Calu3 (cell line): ENCODE data around the gene POFUT1. TPM values are rescaled to one million over a fixed set of nuclear protein-coding genes. Genes with fewer than 3 reads are reported as not detected.

Experiments used
- BruUV-seq: library from RNA; stranded (reverse); fragments of 400-500 nt; replicated peaks from 2 replicates; lab custom pipeline; 2021; lab: Mats Ljungman, UMichigan
- CTCF ChIA-PET: fragments of 300-600 bp; sonication (Branson Sonifier 250); formaldehyde crosslinking; loops from one replicate; lab custom pipeline; 2022; ENCODE audit warnings: antibody characterized with exemption; lab: Charles Lee
- DNase-seq: peaks from one replicate; pipeline ENCODE4 v3.0.0; 2022
- H3K27ac Mint-ChIP-seq: one replicate; pipeline ENCODE4 v1.8.0; 2022; ENCODE audit warnings: mixed read lengths; ENCODE audit not compliant: unreplicated experiment
- H3K27me3 Mint-ChIP-seq: one replicate; pipeline ENCODE4 v1.8.0; 2022; ENCODE audit warnings: mixed read lengths; ENCODE audit not compliant: unreplicated experiment
- H3K36me3 Mint-ChIP-seq: one replicate; pipeline ENCODE4 v1.8.0; 2022; ENCODE audit warnings: mild to moderate bottlenecking, moderate library complexity, mixed read lengths; ENCODE audit not compliant: insufficient read depth, unreplicated experiment
- H3K4me1 Mint-ChIP-seq: one replicate; pipeline ENCODE4 v1.8.0; 2022; ENCODE audit warnings: mild to moderate bottlenecking, low read depth, mixed read lengths; ENCODE audit not compliant: unreplicated experiment
- H3K4me3 Mint-ChIP-seq: one replicate; pipeline ENCODE4 v1.8.0; 2022; ENCODE audit warnings: mild to moderate bottlenecking, low read depth, moderate library complexity, mixed read lengths; ENCODE audit not compliant: unreplicated experiment
- H3K9me3 Mint-ChIP-seq: one replicate; pipeline ENCODE4 v1.8.0; 2022; ENCODE audit warnings: low read depth, mixed read lengths; ENCODE audit not compliant: unreplicated experiment
- intact Hi-C: fragments of 100-400 bp; cut with micrococcal nuclease; formaldehyde crosslinking; loops from one replicate; pipeline ENCODE4 v1.10.0; 2022; ENCODE audit not compliant: unreplicated experiment
- total RNA-seq: library from RNA; stranded (reverse); gene quantifications from 2 replicates; pipeline ENCODE4 v1.2.3, GENCODE V29; 2022
- TF ChIP-seq, protein P1 (sequence below): fragments of 200-600 bp; IDR thresholded peaks from one replicate; pipeline ENCODE4 v1.8.0; 2022; ENCODE audit warnings: antibody characterized with exemption; ENCODE audit not compliant: unreplicated experiment

POFUT1 gene
- total RNA-seq, 1 experiment from 2014 or later: 87.3 TPM

DNA sequence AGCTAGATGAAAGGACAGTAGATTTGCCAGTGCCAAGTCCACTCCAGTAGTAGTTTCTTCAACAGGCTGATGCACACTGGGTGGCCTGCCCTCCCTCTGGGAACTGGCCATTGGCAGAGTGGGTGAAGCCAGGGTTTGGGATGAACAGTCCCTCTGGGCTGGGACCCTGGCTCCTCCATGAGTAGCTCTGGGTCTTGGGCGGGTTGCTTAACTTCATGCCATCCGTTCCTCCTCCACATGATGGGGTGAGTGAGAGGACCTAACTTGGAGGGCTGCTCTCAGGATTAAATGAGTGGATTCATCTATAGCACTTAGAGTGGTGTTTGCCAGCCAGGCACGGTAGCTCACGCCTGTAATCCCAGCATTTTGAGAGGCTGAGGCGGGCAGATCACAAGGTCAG lies 47.3 kb upstream of the POFUT1 start:
- Mint-ChIP-seq H3K9me3 (no peaks in the 10 kb centered on the region), H3K27ac (no peak overlapping the region), H3K36me3 (peaks cover 56% of the 10 kb centered on the region), H3K4me3 (no peak overlapping the region), H3K27me3 (no peaks in the 10 kb centered on the region), H3K4me1 (peaks cover 6% of the 10 kb centered on the region)
- TF ChIP-seq, protein P1, sequence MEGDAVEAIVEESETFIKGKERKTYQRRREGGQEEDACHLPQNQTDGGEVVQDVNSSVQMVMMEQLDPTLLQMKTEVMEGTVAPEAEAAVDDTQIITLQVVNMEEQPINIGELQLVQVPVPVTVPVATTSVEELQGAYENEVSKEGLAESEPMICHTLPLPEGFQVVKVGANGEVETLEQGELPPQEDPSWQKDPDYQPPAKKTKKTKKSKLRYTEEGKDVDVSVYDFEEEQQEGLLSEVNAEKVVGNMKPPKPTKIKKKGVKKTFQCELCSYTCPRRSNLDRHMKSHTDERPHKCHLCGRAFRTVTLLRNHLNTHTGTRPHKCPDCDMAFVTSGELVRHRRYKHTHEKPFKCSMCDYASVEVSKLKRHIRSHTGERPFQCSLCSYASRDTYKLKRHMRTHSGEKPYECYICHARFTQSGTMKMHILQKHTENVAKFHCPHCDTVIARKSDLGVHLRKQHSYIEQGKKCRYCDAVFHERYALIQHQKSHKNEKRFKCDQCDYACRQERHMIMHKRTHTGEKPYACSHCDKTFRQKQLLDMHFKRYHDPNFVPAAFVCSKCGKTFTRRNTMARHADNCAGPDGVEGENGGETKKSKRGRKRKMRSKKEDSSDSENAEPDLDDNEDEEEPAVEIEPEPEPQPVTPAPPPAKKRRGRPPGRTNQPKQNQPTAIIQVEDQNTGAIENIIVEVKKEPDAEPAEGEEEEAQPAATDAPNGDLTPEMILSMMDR: no peak
- CTCF ChIA-PET: interaction anchor here (0.6 kb wide), 3 partner anchors 9 to 287 kb away, joined by 4 to 5 read pairs (median 4); no protein-coding TSS in a partner anchor
- intact Hi-C loops: no loop called here
- DNase-seq: no peak
- no TSS peak for BruUV-seq

DNA sequence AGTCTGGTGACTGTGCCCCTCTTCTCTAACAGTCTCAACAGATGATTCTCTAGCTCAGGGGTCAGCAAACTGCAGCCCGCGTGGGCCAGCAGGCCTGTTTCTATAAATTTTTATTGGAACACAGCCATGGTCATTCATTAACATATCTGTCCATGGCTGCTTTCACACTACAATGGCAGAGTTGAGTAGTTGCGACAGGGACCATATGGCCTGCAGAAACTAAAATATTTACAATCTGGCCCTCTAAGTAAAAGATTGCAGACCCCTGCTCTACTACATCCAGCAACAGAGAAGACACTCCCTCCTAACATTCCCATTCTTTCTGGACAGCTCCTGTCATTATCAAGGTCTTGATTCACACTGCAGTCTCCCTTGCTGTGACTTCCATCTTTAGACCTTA lies 45.3 kb upstream of the POFUT1 start:
- no TSS peak for BruUV-seq
- H3K36me3 Mint-ChIP-seq: peaks cover 64% of the 10 kb centered on the region
- H3K27me3 Mint-ChIP-seq: no peaks in the 10 kb centered on the region
- H3K9me3 Mint-ChIP-seq: no peaks in the 10 kb centered on the region
- H3K27ac Mint-ChIP-seq: no peak overlapping the region
- no peak for DNase-seq
- TF ChIP-seq, protein P1: no peak
- no peak overlapping the region for H3K4me3 Mint-ChIP-seq
- no peaks in the 10 kb centered on the region for H3K4me1 Mint-ChIP-seq
- intact Hi-C loops: no loop called here
- CTCF ChIA-PET: interaction anchor here (0.7 kb wide), 1 partner anchor 176 kb away, joined by 3 read pairs; no protein-coding TSS in a partner anchor

DNA sequence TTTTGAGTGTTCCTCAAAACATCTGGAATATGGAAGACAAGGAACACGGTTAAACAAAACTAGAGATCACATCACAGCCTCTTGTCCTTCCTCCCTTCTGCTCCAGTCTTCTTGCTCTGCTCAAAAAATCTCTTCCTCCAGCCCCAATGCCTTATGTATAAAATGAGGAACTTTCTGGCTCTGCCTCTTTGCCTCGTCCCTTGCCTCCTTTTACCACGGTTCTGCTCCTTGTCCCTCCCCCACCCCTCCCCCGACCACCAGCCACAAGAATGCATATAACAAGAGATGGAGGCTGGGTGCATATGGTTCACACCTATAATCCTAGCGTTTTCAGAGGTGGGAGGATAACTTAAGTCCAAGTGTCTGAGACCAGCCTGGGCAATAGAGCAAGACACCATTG lies 43.7 kb upstream of the POFUT1 start:
- Mint-ChIP-seq H3K27ac (no peak overlapping the region), H3K9me3 (no peaks in the 10 kb centered on the region), H3K4me1 (no peaks in the 10 kb centered on the region), H3K4me3 (no peak overlapping the region), H3K36me3 (peaks cover 53% of the 10 kb centered on the region), H3K27me3 (no peaks in the 10 kb centered on the region)
- no peak for DNase-seq
- CTCF ChIA-PET: no interaction called here
- TF ChIP-seq, protein P1: no peak
- intact Hi-C loops: no loop called here
- BruUV-seq: no TSS peak

DNA sequence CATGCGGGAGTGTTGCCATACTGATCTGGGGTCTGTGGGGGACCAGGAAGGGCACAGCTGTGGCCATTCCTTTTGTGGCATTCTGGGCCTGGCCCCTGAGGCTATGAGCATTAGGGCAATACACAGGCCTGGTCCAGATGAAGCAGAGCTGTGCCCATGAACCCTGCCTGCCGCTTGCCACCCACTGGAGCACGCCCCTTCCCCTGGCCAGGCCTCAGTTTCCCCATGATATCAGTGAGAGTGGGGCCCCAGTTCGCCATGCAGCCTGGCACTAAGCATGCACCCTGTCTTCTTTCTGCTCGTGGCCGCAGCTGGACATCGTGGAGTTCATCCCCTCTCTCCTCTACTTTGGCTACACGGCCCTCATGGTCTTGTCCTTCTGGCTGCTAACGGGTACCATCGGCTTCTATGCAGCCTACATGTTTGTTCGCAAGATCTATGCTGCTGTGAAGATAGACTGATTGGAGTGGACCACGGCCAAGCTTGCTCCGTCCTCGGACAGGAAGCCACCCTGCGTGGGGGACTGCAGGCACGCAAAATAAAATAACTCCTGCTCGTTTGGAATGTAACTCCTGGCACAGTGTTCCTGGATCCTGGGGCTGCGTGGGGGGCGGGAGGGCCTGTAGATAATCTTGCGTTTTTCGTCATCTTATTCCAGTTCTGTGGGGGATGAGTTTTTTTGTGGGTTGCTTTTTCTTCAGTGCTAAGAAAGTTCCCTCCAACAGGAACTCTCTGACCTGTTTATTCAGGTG lies 42.5 kb upstream of the POFUT1 start:
- H3K4me1 Mint-ChIP-seq: no peaks in the 10 kb centered on the region
- H3K27me3 Mint-ChIP-seq: no peaks in the 10 kb centered on the region
- intact Hi-C loops: no loop called here
- no peak overlapping the region for H3K27ac Mint-ChIP-seq
- H3K36me3 Mint-ChIP-seq: peaks cover 56% of the 10 kb centered on the region
- H3K9me3 Mint-ChIP-seq: no peaks in the 10 kb centered on the region
- no peak overlapping the region for H3K4me3 Mint-ChIP-seq
- CTCF ChIA-PET: interaction anchor here (0.6 kb wide), 1 partner anchor 15 kb away, joined by 5 read pairs; no protein-coding TSS in a partner anchor
- BruUV-seq: no TSS peak
- TF ChIP-seq, protein P1: no peak
- DNase-seq: no peak
